Activated T-cell treated with anti-CD3 and anti-CD28 coated beads, Interleukin-2, amount 50 U/mL, for 48 hours (primary cell): Measurements from ENCODE around the gene ADGRL4.
"Not testable (repeated sequence)": the region's sequence is repeated elsewhere in the genome, so short reads cannot be mapped to it uniquely, and the experiment has no call there.

ENCODE experiments used
- DNase-seq, 2 experiments: peaks; one replicate each; pipeline ENCODE4 v3.0.0-alpha.2; 2020

Gene ADGRL4

DNA sequence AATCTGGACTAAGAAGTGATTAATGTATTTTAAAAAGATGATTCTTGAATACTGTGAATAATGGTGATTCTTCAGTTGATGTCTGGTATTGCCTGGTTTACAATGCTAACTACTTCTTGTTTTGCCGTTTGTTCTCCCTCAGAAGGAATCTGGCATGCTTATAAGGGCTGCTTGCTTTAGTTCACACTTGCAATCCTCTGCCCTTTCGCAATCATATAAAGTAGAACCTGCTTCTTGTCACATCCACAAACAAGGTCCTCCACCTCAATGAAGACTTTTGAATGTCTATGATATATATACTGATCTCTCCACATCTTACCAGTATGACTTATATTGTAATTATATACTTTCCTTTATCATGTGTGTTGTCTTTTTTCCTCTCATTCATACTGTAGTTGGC lies 92.6 kb downstream of the ADGRL4 start:
- DNase-seq: no peak

DNA sequence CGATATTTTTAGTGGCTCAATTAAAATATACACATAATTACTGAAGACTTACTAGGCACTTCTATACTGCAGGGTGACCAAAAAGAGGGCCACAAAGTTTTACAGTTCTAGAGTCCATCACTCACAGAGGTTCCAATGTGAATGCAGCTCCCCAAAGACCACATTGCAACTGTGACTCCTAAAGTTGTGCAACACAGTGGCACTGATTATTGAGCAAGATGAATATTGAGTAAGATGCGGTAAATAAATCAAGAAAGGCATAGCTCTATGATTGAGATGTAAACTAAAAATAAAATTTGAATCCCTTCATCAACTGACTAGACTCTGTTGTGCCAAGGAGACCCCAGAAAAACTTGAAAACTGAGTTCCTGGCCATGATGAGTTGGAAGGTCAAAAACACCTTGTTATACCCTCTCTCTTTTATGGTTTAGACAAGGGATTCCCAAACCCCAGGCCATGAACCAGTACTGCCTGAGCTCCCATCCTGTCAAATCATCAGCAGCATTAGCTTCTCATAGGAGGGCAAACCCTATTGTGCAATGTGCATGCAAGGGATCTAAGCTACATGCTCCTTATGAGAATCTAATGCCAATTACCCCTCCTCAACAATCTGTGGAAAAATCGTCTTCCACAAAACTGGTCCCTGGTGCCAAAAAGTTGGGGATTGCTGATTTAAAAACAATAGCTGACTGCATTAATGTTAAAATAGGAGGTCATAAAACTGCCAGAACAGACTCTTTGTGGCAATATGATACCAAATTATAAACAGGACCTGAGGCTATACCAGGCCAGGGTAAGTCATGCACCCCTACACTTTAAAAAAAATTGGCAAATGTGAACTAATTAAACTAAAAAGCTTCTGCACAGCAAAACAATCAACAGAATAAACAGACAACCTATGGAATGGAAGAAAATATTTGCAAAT lies 94.3 kb downstream of the ADGRL4 start:
- no peak for DNase-seq

DNA sequence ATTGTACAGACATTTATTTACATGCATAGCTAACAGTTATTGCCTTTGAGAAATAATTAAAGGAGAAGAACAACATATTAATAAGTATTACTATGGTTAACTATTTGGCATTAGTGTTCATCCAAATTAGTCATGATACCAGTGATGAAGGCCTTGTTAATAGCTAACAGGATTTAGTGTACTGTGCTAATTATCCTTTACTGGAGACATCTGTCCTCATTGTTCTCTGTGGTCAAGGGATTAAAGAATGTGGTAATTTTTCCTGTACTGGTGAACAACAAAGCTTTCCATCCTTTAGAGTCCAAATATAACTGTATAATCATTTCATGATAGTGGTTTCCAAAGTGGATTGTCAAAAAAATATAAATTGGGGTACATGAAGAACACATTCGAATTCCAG lies 103.9 kb downstream of the ADGRL4 start:
- no peak for DNase-seq

DNA sequence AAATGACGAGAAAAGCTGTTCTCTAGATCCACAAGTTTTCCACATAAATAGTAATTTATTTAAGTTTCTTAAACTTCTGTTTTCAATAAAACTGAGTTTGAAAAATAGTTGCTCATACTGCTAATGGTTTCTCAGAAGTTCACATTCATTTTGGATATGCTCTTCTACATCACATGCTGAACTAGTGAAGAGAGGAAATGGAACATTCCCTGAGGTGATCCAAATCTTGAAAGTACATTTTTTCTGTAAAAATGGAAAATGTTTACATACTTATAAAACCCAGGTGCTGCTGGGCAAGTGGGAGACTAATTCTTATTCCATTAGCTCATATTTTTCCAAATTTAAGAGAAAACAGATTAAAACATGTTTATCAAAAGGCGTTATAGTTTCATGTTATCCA lies 111.7 kb downstream of the ADGRL4 start:
- DNase-seq: no peak

DNA sequence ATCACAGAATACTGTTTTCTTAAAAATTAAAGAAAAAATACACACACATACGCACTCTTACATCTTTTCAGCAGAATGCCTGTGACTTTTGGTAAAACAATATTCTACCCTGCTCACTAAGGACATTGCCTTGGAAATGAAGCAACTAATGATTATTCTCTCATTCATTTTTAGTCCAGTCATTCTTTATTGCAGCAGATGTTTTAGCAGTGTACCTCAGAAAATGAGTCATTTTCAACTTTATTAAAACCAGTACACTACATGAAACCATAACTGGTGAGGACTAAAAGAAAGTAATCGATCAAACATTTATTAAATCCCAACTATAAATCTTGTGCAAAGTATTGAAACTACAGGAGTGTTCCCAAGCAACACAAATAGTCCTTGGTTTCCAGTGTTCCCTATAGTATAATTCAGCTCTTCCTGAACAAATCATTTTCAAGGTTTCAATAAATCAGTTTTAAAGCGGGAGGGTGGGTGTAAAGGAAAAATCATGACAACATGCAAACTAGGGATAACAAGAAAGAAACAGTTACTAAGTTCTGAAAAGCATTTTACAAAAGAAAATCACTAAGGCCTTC lies 114.2 kb downstream of the ADGRL4 start:
- no peak for DNase-seq

DNA sequence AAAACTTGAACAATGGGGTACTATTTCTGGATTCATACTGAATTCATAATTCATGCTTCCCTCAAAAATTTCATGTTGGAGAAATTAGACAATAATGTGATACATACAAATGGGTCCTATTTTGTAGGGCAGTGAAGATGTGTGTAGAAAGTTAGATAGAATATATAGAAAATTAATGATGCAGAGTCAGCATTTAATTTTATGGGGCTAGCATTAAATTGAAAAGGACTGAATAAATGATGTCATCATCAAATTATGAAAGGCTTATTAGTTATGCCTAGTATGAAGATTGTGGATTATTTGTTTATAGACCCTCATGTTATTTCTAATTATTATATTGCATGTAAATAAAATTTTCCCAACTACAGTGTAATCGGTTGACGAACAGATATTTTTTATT lies 119.1 kb downstream of the ADGRL4 start:
- DNase-seq: no peak

DNA sequence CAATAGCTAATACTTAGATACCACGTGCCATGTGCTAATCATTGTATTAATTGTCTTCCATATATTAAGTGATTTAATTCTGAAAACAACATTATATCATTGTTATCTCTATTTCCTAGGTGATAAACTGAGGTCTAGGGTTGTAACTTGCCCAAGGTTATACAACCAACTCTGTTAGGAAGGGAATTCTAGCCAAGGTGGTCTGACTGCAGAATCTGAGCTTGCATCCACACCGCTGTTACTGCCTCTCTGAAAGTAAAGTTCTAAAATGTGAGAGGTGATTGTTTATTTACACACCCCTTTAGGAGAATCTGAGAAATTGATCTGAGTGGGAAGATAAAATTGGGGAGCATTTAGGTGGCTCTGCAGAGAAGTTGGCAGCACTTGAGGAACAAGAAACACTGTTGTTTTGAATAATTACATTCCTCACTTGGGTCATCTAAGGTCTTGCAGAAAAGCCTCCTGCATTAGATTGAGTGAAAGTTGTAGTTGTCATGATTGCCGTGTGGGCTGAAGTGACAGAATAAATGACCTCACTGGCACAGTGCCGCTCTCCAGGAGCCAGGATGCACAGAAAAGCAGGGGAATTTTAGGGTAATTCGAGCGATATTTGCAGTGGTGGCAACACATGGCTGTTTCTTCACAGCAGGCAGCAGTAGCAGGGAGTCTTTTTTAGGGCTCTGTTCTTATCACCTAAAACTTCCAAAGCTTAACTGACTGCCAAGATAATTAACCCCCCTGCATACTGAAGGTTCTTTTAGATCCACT lies 121.7 kb downstream of the ADGRL4 start:
- no peak for DNase-seq

DNA sequence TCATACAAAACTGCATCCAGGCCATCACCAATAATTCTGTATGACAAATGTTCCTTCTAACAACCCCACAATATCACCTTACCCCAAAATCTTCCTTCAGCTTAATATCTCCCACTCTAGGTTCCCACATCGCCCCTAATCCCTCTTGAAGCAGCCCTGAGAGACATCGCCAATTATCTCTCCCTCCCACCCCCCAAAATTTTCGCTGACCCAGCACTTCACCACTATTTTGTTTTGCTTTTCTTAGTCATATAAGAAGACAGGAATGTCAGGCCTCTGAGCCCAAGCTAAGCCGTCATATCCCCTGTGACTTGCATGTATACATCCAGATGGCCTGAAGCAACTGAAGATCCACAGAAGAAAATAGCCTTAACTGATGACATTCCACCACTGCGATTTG lies 126.3 kb downstream of the ADGRL4 start:
- no peak for DNase-seq

DNA sequence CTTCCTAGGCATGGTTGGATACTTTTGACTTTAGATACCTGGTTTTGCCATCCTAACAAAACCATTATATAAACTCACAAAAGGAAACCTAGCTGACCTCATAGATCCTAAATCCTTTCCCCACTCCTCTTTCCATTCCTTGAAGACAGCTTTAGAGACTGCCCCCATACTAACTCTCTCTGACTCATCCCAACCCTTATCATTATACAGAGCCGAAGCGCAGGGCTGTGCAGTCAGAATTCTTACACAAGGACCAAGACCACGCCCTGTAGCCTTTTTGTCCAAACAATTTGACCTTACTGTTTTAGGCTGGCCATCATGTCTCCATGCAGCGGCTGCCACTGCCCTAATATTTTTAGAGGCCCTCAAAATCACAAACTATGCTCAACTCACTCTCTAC lies 130.5 kb downstream of the ADGRL4 start:
- not testable (repeated sequence) for DNase-seq

DNA sequence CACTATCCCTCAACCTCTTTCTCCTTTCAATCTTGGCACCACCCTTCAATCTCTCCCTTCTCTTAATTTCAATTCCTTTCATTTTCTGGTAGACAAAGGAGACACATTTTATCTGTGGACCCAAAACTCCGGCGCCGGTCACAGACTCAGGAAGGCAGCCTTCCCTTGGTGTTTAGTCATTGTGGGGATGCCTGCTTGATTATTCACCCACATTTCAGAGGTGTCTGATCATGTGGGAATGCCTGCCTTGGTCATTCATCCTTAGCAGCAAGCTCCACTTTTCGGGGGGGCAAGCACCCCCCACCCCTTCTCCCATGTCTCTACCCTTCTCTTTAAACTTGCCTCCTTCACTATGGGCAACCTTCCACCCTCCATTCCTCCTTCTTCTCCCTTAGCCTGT lies 133.7 kb downstream of the ADGRL4 start:
- DNase-seq: not testable (repeated sequence)

DNA sequence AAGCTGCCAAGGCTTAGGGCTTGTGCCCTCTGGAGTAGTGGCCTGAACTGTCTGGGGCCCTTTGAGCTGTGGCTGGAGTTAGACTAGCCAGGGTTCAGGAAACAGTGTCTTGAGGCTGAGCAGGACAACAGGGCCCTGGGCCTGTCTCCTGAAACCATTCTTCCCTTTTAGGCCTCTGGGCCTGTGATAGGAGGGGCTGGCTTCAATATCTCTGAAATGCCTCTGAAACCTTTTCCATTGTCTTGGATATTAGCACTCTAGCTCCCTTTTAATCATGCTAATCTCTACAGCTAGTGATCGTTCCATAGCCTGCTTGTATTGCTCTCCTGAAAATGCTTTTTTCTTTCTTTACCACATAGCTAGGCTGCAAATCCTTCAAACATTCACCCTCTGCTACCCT lies 135.3 kb downstream of the ADGRL4 start:
- DNase-seq: no peak

DNA sequence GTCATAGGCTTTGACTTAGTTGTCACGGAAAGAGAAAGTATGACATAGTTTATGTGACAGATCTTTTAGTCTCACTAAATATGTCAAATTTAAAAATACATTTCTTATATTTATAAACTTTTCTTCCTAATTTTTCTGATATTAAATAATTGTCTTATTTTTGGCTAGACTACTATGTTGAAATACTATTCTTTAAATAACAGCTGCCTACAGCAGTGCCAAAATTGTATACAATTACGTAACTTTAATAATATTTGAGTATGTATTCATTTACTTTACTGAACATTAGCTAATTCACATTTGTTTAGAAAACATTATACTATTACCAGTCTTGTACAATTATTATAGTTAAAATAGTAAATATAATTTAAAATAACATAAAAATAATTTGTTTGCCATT lies 137.4 kb downstream of the ADGRL4 start:
- DNase-seq: no peak

DNA sequence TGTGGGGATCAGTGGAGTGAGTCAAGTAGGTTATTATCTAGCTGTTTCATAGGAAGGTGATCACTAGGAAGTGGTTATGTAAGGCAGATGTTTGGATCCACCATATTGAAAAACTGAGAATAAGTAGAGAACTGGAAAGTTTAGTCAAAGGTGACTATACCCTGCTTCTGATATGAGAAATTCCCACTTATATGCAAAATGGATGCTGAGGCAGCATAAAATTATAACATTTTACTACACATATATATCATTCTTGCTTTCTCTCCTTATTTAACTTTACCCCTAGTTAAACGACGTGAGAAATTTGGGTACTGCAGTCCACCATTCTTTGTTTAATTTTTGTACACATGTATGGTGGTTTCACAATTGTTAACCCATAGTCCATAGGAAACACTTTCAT lies 142.4 kb downstream of the ADGRL4 start:
- DNase-seq: no peak

DNA sequence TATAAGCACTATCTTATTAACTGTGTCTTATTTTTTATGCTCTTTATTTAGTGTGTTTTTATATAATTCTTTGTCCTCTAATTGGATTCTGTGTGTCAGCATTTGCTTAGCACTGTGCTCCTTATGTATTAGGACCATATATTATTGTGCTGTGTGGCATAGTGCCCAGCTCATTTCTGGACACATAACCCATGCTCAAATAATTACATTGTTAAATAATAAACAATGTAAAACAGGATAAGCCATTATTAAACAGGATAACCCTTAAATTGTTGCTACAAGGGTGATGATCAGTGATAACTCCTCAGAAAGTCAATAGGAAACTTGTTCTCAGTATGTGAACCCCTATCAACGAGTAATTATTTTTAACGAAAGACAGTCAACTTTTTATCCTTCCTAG lies 150.4 kb downstream of the ADGRL4 start:
- DNase-seq: no peak

DNA sequence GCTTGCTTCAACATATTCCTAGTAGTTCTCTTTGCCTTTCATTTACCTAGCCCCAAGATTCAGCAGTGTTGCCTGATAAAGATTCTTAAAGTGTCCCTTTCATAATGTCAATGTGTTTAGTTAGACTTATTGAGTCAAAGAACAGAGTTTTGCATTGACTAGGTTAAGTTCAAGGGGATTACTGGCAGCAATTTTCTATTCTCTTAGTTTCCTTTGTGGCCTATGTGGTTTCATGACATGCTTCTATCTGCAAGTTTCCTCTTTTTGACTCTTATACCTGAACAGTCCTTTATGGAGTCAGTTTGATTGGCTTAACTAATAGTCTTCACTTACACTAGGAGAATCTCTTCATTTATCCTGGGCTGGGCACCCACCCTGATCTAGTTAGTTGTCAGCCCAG lies 151.3 kb downstream of the ADGRL4 start:
- no peak for DNase-seq

DNA sequence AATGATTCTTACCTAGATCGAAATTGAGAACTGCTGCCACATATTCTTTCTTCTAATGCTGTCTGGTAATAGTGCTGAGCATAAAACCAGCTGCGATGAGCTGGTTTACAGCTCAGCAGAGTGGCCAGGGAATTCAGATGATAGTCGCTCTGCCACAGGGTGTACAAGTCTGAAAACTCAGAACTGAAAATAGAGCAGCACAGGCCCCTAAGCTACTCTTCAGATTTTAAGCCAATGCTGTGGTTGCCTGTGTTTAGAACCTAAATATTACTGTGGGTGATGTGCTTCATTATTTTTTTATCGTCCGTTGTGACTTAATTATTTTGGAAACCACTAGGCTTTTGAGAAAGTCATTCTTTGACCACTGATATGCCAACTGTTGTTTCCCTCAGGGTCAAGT lies 152.0 kb downstream of the ADGRL4 start:
- no peak for DNase-seq

DNA sequence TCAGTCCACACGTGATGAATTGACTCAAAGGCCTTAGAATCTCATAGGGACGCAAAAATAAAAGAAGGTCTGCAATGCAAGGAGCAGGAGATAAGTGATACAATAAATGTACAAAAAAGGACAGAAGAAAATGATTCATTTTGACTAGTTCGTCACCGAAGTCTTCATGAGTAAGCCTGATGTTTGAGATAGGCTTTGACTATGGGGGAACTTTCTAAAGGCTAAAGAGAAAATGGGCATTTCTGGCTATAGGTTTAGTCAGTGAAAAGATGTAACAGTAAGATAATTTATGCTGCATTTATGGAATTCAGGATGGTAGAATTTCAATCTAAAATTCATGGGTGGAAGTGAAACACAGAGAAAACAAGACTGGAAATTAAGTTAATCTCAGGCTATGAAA lies 163.0 kb downstream of the ADGRL4 start:
- no peak for DNase-seq

DNA sequence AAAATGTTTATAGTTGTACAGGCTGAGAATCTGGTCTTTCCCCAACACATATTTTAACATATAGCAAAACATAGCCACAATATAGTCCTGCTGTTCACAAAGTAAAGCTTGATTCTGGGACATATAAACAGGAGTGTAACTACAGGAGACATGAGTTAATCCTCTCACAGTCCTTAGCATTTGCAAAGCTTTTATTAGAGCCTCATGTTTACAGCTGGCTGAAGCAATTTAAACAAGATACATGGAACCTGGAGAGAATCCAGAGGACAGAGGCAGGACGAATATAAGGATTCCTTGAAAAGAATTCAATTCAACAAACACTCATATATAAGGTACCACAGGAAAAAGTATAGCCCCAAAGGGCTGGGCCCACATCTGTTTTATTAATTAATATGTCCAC lies 163.4 kb downstream of the ADGRL4 start:
- no peak for DNase-seq

DNA sequence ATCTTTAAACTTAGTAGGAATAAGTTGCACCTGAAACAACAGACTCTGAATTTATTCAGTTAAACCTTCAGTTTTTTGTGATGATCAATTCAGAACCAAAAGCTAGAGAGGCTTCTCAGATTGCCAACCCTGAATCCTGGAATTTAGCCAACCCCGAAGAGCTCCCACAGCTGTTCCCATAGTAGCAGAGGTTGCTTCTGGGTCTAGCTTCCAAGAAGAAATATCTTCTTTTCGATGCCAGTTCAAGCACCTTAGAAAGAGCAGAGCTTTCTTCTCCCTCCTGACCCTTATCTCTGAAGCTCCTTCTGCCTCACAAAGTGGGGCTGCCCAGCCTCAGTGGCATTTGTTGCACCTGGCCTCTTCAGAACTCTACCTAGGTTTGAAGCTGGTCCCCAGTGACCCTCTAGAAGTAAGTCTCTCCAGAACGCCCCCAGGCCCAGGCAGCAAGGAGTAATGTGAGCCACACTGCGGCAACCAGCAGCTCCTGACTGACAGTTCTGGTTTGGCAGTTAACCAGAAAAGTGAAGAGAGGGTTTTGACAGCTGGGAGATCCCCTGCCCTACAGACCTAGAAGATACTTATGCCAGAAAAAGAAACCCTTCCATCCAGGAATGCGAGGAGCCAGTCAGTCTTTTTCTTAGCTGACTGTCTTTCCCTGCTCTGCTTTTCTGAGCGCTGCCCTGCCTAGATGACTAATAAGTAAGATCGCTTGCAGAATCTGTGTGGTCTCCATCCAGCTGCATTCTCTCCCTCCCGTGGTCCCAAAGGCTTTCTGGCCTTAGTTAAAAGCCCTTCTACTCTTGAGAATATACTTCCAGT lies 165.9 kb downstream of the ADGRL4 start:
- no peak for DNase-seq
